ENCODE data around the gene RAG1.

The RAG1 gene

DNA sequence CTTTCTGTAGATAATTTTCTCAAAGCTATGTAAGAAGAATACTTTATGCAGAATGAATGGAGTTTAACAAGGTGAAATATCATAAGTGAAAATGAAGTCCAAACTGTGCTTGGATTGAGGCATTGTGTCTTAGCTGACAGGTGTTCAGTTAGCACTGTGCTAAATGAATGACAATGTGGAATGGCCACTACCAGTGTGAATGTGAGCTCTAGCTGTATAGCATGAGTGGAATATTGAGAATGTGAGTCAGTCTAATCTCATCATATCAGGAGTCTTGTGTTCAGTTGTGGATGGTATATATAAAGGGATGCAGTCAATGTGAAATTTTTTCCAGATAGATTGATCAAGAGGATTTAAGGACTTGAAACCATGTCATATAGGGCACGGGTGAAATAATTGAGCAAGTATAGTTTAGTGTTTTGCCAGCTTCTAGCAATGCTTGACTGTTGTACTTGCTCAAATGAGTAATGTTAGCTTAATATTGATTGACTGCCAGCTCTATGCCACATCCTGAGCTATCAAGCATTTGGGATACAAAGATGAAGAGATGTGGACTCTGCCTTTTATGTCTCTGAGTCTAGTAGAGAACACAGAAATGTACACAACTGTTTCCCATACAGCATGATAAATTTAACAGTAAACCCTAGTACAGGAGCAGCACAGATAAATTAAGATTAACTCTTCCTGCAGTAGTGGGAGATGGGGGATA lies 40.8 kb downstream of the RAG1 start:
- peaks cover 0 to 4% (median 0%) of the 10 kb centered on the region in 3 donors for H3K36me3 ChIP-seq
- intact Hi-C loops (cut with DNase I; ENCODE audit: low total_unique reads) = loop anchor here (5.0 kb wide), 1 partner anchor 41 kb away; the partner anchor contains the start of gene RAG1

DNA sequence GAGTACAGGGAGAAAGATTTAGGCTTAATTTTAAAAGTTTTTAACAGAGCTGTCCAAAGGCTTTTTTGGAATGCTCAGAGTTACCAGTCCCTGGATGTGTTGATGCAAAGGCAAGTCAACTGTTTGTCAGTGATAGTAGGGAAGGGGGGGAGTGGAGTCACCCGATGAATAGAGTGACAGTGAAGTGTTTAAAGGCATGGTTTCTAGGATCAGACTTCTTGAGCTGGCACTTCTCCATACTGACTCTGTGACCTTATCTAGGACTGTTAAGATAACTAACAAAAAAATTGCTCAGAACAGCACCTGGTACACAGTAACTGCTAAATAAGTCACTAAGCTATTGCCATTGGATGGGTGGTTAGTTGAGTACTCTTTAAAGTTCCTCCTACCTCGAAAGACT lies 41.6 kb downstream of the RAG1 start:
- intact Hi-C loops (cut with DNase I; ENCODE audit: low total_unique reads) = loop anchor here (5.0 kb wide), 1 partner anchor 42 kb away; the partner anchor contains the start of gene RAG1
- Histone ChIP-seq H3K4me1 (no peaks in the 10 kb centered on the region), H3K27me3 (no peaks in the 10 kb centered on the region), H3K27ac (no peak overlapping the region), H3K36me3 (peaks cover 0 to 4% (median 0%) of the 10 kb centered on the region in 3 donors), H3K4me3 (no peak overlapping the region), H3K9me3 (no peaks in the 10 kb centered on the region)
- no peak for DNase-seq
- TF ChIP-seq, protein P1, sequence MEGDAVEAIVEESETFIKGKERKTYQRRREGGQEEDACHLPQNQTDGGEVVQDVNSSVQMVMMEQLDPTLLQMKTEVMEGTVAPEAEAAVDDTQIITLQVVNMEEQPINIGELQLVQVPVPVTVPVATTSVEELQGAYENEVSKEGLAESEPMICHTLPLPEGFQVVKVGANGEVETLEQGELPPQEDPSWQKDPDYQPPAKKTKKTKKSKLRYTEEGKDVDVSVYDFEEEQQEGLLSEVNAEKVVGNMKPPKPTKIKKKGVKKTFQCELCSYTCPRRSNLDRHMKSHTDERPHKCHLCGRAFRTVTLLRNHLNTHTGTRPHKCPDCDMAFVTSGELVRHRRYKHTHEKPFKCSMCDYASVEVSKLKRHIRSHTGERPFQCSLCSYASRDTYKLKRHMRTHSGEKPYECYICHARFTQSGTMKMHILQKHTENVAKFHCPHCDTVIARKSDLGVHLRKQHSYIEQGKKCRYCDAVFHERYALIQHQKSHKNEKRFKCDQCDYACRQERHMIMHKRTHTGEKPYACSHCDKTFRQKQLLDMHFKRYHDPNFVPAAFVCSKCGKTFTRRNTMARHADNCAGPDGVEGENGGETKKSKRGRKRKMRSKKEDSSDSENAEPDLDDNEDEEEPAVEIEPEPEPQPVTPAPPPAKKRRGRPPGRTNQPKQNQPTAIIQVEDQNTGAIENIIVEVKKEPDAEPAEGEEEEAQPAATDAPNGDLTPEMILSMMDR (IDR thresholded peaks at IDR 0.05) = no peak

More for the DNA sequence above, 40.8 kb downstream of the RAG1 start:
- no peaks in the 10 kb centered on the region for H3K27me3 ChIP-seq
- no peaks in the 10 kb centered on the region for H3K9me3 ChIP-seq
- no peaks in the 10 kb centered on the region for H3K4me1 ChIP-seq
- TF ChIP-seq, protein P1 (IDR thresholded peaks at IDR 0.05) = no peak
- no peak overlapping the region for H3K27ac ChIP-seq
- no peak overlapping the region for H3K4me3 ChIP-seq
- no peak for DNase-seq

DNA sequence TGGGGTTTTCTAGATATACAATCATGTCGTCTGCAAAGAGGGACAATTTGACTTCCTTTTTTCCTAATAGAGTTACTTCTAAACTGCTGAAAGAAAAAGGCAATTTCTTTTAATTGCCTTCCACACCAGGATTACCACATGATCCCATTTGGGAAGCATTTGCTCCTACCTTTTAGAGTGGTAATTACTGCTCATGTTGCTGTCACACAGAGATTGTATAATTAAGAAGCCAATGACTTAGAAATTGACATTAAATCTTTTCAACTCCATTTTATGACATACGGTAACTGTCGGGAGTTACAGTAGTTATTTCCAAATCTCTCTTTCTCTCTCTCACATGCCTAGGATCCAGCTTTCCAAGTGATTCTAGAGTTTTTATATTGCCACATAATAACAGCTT lies 48.0 kb downstream of the RAG1 start:
- Histone ChIP-seq H3K4me1 (peaks cover 0 to 18% (median 5%) of the 10 kb centered on the region in 4 donors), H3K9me3 (no peaks in the 10 kb centered on the region), H3K36me3 (peaks cover 0 to 2% (median 0%) of the 10 kb centered on the region in 3 donors), H3K27me3 (no peaks in the 10 kb centered on the region), H3K4me3 (no peak overlapping the region), H3K27ac (no peak overlapping the region)
- DNase-seq = no peak
- intact Hi-C loops (cut with DNase I; ENCODE audit: low total_unique reads) = no loop called here
- TF ChIP-seq, protein P1 (IDR thresholded peaks at IDR 0.05) = no peak

DNA sequence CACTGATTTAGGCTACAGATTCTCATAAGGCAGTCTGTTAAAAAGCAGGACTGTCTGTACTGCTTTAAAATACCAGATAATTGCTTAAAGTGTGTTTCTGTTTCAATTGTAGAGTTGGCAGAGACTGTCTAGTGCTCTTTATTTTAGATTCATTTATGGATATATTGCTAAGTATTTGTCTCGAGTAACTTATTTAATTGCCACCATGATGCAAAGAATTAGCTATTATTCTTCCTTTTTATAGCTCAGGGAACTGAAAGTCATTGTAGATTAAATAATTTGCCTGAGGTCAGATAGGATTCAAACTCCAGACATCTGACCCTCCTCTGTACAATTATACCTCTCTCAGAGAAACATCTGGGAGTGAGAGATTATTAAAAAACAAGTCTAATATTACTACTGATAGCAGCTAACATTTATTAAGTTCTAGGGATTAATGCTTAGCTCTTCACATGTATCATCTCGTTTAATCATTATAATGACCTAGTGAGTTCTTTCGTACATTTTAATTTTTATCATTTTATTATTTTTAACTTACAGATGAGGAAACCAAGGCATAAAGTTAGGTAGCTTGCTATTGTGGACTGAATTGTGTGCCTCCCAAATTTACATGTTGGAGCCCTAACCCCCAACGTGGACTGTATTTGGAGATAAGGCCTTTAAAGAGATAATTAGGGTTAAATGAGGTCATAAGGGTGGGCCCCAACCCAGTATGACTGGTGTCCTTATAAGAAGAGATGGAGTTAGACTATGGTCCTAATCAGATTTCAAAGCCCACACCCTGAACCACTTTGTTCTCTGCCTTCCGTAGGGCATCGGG lies 49.9 kb downstream of the RAG1 start:
- intact Hi-C loops (cut with DNase I; ENCODE audit: low total_unique reads) = no loop called here
- TF ChIP-seq, protein P1 (IDR thresholded peaks at IDR 0.05) = no peak

DNA sequence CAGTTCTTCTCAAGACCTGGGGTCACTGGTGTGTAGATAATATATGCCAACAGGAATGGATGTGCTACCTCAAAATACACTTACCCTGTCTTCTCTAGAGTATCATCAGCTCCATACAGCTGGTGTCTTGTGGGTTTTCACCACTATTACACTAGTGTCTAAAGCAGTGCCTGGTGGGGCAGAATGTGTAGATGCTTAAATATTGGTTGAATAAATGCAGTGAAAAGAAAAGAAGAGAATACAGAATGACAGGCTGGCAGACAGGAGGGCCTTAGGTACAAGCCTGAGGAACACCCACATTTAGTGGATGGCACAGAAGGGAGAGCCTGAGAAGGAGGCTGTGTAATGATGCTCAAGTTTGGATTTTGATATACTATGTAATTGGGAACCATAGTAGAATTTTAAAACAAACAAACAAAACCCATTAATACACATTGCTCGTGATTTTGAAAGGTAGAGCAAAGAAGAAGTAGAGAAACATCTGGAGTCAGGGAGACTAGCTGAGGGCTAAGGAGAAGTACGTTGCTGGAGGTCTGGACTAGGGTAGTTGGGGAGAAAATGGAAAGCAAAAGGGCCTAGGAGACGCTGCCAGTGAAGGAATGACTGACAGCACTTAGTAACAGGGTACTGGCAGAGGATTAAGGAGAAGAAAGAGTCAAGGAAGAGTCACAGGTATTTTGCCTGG lies 50.7 kb downstream of the RAG1 start:
- peaks cover 0 to 25% (median 5%) of the 10 kb centered on the region in 4 donors for H3K4me1 ChIP-seq
- no peak for DNase-seq
- peak overlapping the region in 1 of 2 donors; percentile 5 for H3K4me3 ChIP-seq
- H3K27me3 ChIP-seq = no peaks in the 10 kb centered on the region
- intact Hi-C loops (cut with DNase I; ENCODE audit: low total_unique reads) = no loop called here
- TF ChIP-seq, protein P1 (IDR thresholded peaks at IDR 0.05) = no peak
- peak overlapping the region in 1 of 2 donors; percentile 4 for H3K27ac ChIP-seq
- H3K36me3 ChIP-seq = no peaks in the 10 kb centered on the region
- H3K9me3 ChIP-seq = no peaks in the 10 kb centered on the region

More for the DNA sequence above, 49.9 kb downstream of the RAG1 start:
- Histone ChIP-seq H3K4me1 (peaks cover 0 to 25% (median 5%) of the 10 kb centered on the region in 4 donors), H3K27ac (no peak overlapping the region), H3K27me3 (no peaks in the 10 kb centered on the region), H3K4me3 (no peak overlapping the region), H3K9me3 (no peaks in the 10 kb centered on the region), H3K36me3 (no peaks in the 10 kb centered on the region)
- no peak for DNase-seq
